ENCODE results near the gene RYR2. TPM values are rescaled to one million over a fixed set of nuclear protein-coding genes. Genes with fewer than 3 reads are reported as not detected.

Gene RYR2
- total and polyA plus RNA-seq, 2 of the 8 experiments (the other 6 are each of a cell fraction or from before 2014, with no cell fraction given) = 1.3 to 4.4 TPM

- Histone ChIP-seq H3K4me1 (replicated peaks in 1 of 4; ENCODE audit: control insufficient read depth in 3 of 4, insufficient read depth in 4 of 4, low read length in 3 of 4) (no peaks in the 10 kb centered on the region), H3K9ac (replicated peaks in 1 of 4; ENCODE audit: extremely low read depth in 1 of 4, low read depth in 3 of 4, low read length in 3 of 4) (no peak overlapping the region), H2BK20ac (ENCODE audit: low read length) (no peak overlapping the region), H2AFZ (ENCODE audit: low read length) (no peak overlapping the region), H4K8ac (ENCODE audit: extremely low read depth, insufficient read depth, low read length) (no peak overlapping the region), H3K4ac (replicated peaks; ENCODE audit: insufficient read length, low read depth, low read length) (no peak overlapping the region), H3K79me1 (ENCODE audit: low read depth, low read length) (no peaks in the 10 kb centered on the region), H3K27ac (ENCODE audit: low read depth, low read length) (no peak overlapping the region), H3K4me3 (ENCODE audit: extremely low read depth in 1 of 4, insufficient read depth in 2 of 4, low read depth in 3 of 4, low read length in 4 of 4) (no peak overlapping the region), H3K36me3 (ENCODE audit: control insufficient read depth in 2 of 4, insufficient read depth in 4 of 4, low read length in 3 of 4) (no peaks in the 10 kb centered on the region), H2BK12ac (ENCODE audit: low read depth, low read length) (no peak overlapping the region), H3K18ac (ENCODE audit: extremely low read depth, low read length) (no peak overlapping the region), H2BK5ac (ENCODE audit: low read depth, low read length) (no peak overlapping the region), H3K79me2 (ENCODE audit: control insufficient read depth in 1 of 2, insufficient read depth in 2 of 2, low read length in 2 of 2) (no peaks in the 10 kb centered on the region), H2BK15ac (ENCODE audit: low read length) (no peak overlapping the region), H3K23me2 (ENCODE audit: low read depth, low read length) (no peaks in the 10 kb centered on the region), H4K20me1 (replicated peaks in 1 of 2; ENCODE audit: control insufficient read depth in 1 of 2, insufficient read depth in 2 of 2, low read length in 2 of 2) (no peaks in the 10 kb centered on the region), H3K9me3 (ENCODE audit: insufficient read depth in 2 of 2, low read depth in 1 of 2, low read length in 1 of 2) (peaks cover 3 to 5% of the 10 kb centered on the region in 2 experiments; a peak in 2 of 4 replicates), H4K5ac (ENCODE audit: insufficient read length, low read depth, low read length) (no peak overlapping the region), H4K91ac (replicated peaks; ENCODE audit: insufficient read length, low read length) (no peak overlapping the region), H2BK120ac (replicated peaks; ENCODE audit: low read depth, low read length) (no peak overlapping the region), H3K27me3 (replicated peaks in 1 of 4; ENCODE audit: control insufficient read depth in 3 of 4, extremely low read depth in 1 of 4, insufficient read depth in 3 of 4, low read length in 3 of 4) (no peaks in the 10 kb centered on the region), H3K56ac (replicated peaks; ENCODE audit: insufficient read length, low read depth, low read length) (no peak overlapping the region), H3K23ac (ENCODE audit: insufficient read length) (no peak overlapping the region), H3K4me2 (ENCODE audit: insufficient read depth in 1 of 2, low read depth in 2 of 2, low read length in 2 of 2) (no peak overlapping the region), H2AK5ac (ENCODE audit: low read depth, low read length) (no peak overlapping the region), H3K14ac (ENCODE audit: insufficient read length) (no peak overlapping the region)
- POLR2A ChIA-PET (ENCODE audit: partially characterized antibody) = no interaction called here
- 94% methylated on average over 2 of the region's 3 CpGs; no CpG with 5 or more reads in 1 of the 2 experiments for WGBS, 2 experiments (ENCODE audit: extremely low coverage in 1 of 2, insufficient coverage in 1 of 2, insufficient read length in 1 of 2, insufficient replicate concordance in 2 of 2, low coverage in 1 of 2, low lambda C conversion rate in 2 of 2, missing lambda C conversion rate in 1 of 2)
- CTCF ChIA-PET (ENCODE audit: partially characterized antibody) = no interaction called here
- FAIRE-seq (no peak), DNase-seq (ENCODE audit: low read depth in 1 of 2, low spot score in 2 of 2) (no peak)
- TF ChIP-seq NRF1 (IDR thresholded peaks at IDR 0.05; ENCODE audit: low read depth, low read length) (no peak), SIX5 (IDR thresholded peaks at IDR 0.05; ENCODE audit: low read depth, low read length) (no peak)
These were observed 363.9 kb downstream of the RYR2 start for GRCh38 chr1:237405912-237406311.
